ENCODE measurements around the gene DDR2.

DNA sequence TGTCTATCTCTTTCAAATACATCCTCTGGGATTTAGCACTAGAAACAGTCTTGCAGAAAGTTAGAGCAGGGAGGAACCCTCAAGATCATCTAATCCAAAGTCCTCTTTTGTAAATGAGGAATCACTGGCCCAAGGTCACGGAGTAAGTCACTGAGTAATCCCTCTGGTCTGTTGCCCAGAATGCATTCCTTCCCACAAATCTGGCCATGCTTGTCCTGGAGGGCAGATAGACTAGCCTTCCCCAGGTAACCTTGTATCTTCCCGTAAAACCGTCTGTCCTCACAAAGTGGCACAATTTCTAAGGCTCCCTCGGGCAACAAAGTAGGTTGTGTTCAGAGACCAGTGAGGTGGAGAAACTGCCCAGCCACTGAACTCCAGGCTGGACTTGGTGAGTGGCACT lies 46.2 kb downstream of the DDR2 start:
- TF ChIP-seq POLR2A (IDR thresholded peaks at IDR 0.05): no peak
- TF ChIP-seq, protein P1, sequence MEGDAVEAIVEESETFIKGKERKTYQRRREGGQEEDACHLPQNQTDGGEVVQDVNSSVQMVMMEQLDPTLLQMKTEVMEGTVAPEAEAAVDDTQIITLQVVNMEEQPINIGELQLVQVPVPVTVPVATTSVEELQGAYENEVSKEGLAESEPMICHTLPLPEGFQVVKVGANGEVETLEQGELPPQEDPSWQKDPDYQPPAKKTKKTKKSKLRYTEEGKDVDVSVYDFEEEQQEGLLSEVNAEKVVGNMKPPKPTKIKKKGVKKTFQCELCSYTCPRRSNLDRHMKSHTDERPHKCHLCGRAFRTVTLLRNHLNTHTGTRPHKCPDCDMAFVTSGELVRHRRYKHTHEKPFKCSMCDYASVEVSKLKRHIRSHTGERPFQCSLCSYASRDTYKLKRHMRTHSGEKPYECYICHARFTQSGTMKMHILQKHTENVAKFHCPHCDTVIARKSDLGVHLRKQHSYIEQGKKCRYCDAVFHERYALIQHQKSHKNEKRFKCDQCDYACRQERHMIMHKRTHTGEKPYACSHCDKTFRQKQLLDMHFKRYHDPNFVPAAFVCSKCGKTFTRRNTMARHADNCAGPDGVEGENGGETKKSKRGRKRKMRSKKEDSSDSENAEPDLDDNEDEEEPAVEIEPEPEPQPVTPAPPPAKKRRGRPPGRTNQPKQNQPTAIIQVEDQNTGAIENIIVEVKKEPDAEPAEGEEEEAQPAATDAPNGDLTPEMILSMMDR (IDR thresholded peaks at IDR 0.05): no peak
